ENCODE results near the gene AGAP6.
"Not testable (repeated sequence)": the region's sequence is repeated elsewhere in the genome, so short reads cannot be mapped to it uniquely, and the experiment has no call there.

The AGAP6 gene

GRCh38 chr10:50027195-50027594 lies 39.0 kb downstream of the AGAP6 start:
- no peak for DNase-seq

GRCh38 chr10:50033481-50033880 lies 45.3 kb downstream of the AGAP6 start:
- no peak for DNase-seq

- DNase-seq, result not testable (repeated sequence)
Observed at GRCh38 chr10:50035337-50035736, 47.1 kb downstream of the AGAP6 start.

- no peak for DNase-seq
Observed at GRCh38 chr10:50044941-50045664, 56.9 kb downstream of the AGAP6 start.

- DNase-seq, result not testable (repeated sequence)
Observed at GRCh38 chr10:50046457-50046856, 58.3 kb downstream of the AGAP6 start.

GRCh38 chr10:50047594-50047993 lies 59.4 kb downstream of the AGAP6 start:
- DNase-seq, result not testable (repeated sequence)

GRCh38 chr10:50051995-50052660 lies 63.9 kb downstream of the AGAP6 start:
- DNase-seq, result not testable (repeated sequence)

GRCh38 chr10:50052778-50053376 lies 64.7 kb downstream of the AGAP6 start:
- not testable (repeated sequence) for DNase-seq

- not testable (repeated sequence) for DNase-seq
Observed at GRCh38 chr10:50055494-50056292, 67.5 kb downstream of the AGAP6 start.

GRCh38 chr10:50056654-50057053 lies 68.4 kb downstream of the AGAP6 start:
- DNase-seq, result not testable (repeated sequence)

- DNase-seq, result not testable (repeated sequence)
Observed at GRCh38 chr10:50058727-50059126, 70.5 kb downstream of the AGAP6 start.

GRCh38 chr10:50059946-50060345 lies 71.7 kb downstream of the AGAP6 start:
- DNase-seq, result not testable (repeated sequence)
